GM23338 (cell line): ENCODE results near the gene ASB1. TPM values are rescaled to one million over a fixed set of nuclear protein-coding genes. Genes with fewer than 3 reads are reported as not detected.

Source experiments
- ATAC-seq: fragments of 200-7000 bp; cut with Tn5 transposase; 3 replicates; pipeline ENCODE4 v1.9.1; 2020
- DNase-seq: peaks from one replicate; pipeline ENCODE4 v3.0.0-alpha.2; 2015; ENCODE audit warnings: low spot score
- H2AFZ ChIP-seq: fragments of 200-600 bp; sonication (generic); 2 replicates; pipeline ENCODE4 v1.8.0; 2016; ENCODE audit warnings: antibody characterized with exemption, mild to moderate bottlenecking, moderate library complexity
- H3F3A ChIP-seq: fragments of 200-600 bp; sonication (generic); replicated peaks from 2 replicates; pipeline ENCODE4 v1.8.0; 2017; ENCODE audit warnings: antibody characterized with exemption, mixed run types, low read depth
- H3K27ac ChIP-seq: fragments of 200-600 bp; sonication (generic); 2 replicates; pipeline ENCODE4 v1.6.1; 2016; ENCODE audit warnings: low read depth
- H3K27me3 ChIP-seq: fragments of 200-600 bp; sonication (generic); 2 replicates; pipeline ENCODE4 v1.8.0; 2016; ENCODE audit warnings: mild to moderate bottlenecking, mixed run types, moderate library complexity; ENCODE audit not compliant: insufficient read depth
- H3K36me3 ChIP-seq: fragments of 200-600 bp; sonication (generic); 2 replicates; pipeline ENCODE4 v1.8.0; 2016; ENCODE audit warnings: mild to moderate bottlenecking; ENCODE audit not compliant: insufficient read depth
- H3K4me1 ChIP-seq: fragments of 200-600 bp; sonication (generic); 2 replicates; pipeline ENCODE4 v1.8.0; 2016; ENCODE audit warnings: mild to moderate bottlenecking, moderate library complexity; ENCODE audit not compliant: insufficient read depth
- H3K4me2 ChIP-seq: fragments of 200-600 bp; sonication (generic); 2 replicates; pipeline ENCODE4 v1.7.1; 2017; ENCODE audit warnings: mixed run types
- H3K4me3 ChIP-seq: fragments of 200-600 bp; sonication (generic); 2 replicates; pipeline ENCODE4 v1.6.1; 2016; ENCODE audit warnings: mixed run types
- H3K79me2 ChIP-seq: fragments of 200-600 bp; sonication (generic); replicated peaks from 2 replicates; pipeline ENCODE4 v1.8.0; 2017; ENCODE audit warnings: mild to moderate bottlenecking; ENCODE audit not compliant: insufficient read depth
- H3K9me2 ChIP-seq: fragments of 200-600 bp; sonication (generic); 2 replicates; pipeline ENCODE4 v1.8.0; 2017; ENCODE audit not compliant: insufficient read depth
- H4K20me1 ChIP-seq: fragments of 200-600 bp; sonication (generic); replicated peaks from 2 replicates; pipeline ENCODE4 v1.8.0; 2017; ENCODE audit warnings: mild to moderate bottlenecking; ENCODE audit not compliant: insufficient read depth
- H3K27ac Mint-ChIP-seq: 2 replicates; pipeline ENCODE4 v1.8.0; 2020; ENCODE audit warnings: inconsistent platforms, mild to moderate bottlenecking, moderate library complexity, mixed read lengths
- H3K27me3 Mint-ChIP-seq: 3 replicates; pipeline ENCODE4 v1.8.0; 2022; ENCODE audit warnings: low read depth, mild to moderate bottlenecking, moderate library complexity, mixed read lengths, inconsistent platforms; ENCODE audit not compliant: insufficient read depth, poor library complexity
- H3K36me3 Mint-ChIP-seq: 3 replicates; pipeline ENCODE4 v1.8.0; 2021; ENCODE audit warnings: low read depth, mild to moderate bottlenecking, inconsistent platforms, moderate library complexity, mixed read lengths
- H3K4me1 Mint-ChIP-seq: 3 replicates; pipeline ENCODE4 v1.8.0; 2020; ENCODE audit warnings: mild to moderate bottlenecking, inconsistent platforms, mixed read lengths
- H3K4me3 Mint-ChIP-seq: 3 replicates; pipeline ENCODE4 v1.8.0; 2021; ENCODE audit warnings: moderate library complexity, mild to moderate bottlenecking, inconsistent platforms, mixed read lengths
- H3K9me3 Mint-ChIP-seq: 3 replicates; pipeline ENCODE4 v1.8.0; 2020; ENCODE audit warnings: moderate library complexity, mild to moderate bottlenecking, inconsistent platforms, mixed read lengths
- CREB1 ChIP-seq: fragments of 250-450 bp; sonication (Bioruptor Pico); IDR thresholded peaks from 2 replicates; pipeline ENCODE4 v1.5.0; 2020; ENCODE audit warnings: low read depth, mild to moderate bottlenecking, moderate library complexity
- CTCF ChIP-seq, 2 experiments: fragments of 200-600 bp in 1 of 2; sonication (generic) in 1 of 2; conservative IDR thresholded peaks; 2 replicates each; pipeline versions ENCODE4 v1.5.1 to v1.6.1; 2016 to 2017; ENCODE audit warnings: antibody characterized with exemption in 2 of 2, low read depth in 2 of 2, mild to moderate bottlenecking in 2 of 2, moderate library complexity in 1 of 2
- ETS1 ChIP-seq: IDR thresholded peaks from 2 replicates; pipeline ENCODE4 v1.6.1; 2016; ENCODE audit warnings: antibody characterized with exemption
- EZH2 ChIP-seq: fragments of 200-600 bp; sonication (generic); IDR thresholded peaks from one replicate; pipeline ENCODE4 v1.8.0; 2017; ENCODE audit warnings: antibody characterized with exemption, mild to moderate bottlenecking, low read depth; ENCODE audit not compliant: unreplicated experiment
- EZH2phosphoT487 ChIP-seq: fragments of 200-600 bp; sonication (generic); IDR thresholded peaks from one replicate; pipeline ENCODE4 v1.8.1; 2018; ENCODE audit warnings: antibody characterized with exemption; ENCODE audit not compliant: unreplicated experiment
- JUNB ChIP-seq: IDR thresholded peaks from one replicate; pipeline ENCODE4 v1.6.1; 2016; ENCODE audit warnings: antibody characterized with exemption; ENCODE audit not compliant: unreplicated experiment
- NANOG ChIP-seq: IDR thresholded peaks from 2 replicates; pipeline ENCODE4 v1.6.1; 2016; ENCODE audit warnings: antibody characterized with exemption, borderline replicate concordance
- POLR2AphosphoS5 ChIP-seq: IDR thresholded peaks from 2 replicates; pipeline ENCODE4 v1.6.1; 2016; ENCODE audit warnings: antibody characterized with exemption, low read depth
- STAT1 ChIP-seq: IDR thresholded peaks from one replicate; pipeline ENCODE4 v1.6.1; 2016; ENCODE audit warnings: antibody characterized with exemption; ENCODE audit not compliant: unreplicated experiment
- ZNF114 ChIP-seq: fragments of 250-450 bp; sonication (Bioruptor Pico); IDR thresholded peaks from 2 replicates; pipeline ENCODE4 v1.5.0; 2020; ENCODE audit warnings: mild to moderate bottlenecking, moderate library complexity
- ZNF331 ChIP-seq: fragments of 250-450 bp; sonication (Bioruptor Pico); IDR thresholded peaks from 2 replicates; pipeline ENCODE4 v1.5.0; 2020; ENCODE audit warnings: low read depth, mild to moderate bottlenecking, moderate library complexity
- polyA plus RNA-seq: library from polyadenylated mRNA; unstranded; fragments of >200 nt; fragmentation: Nextera tagmentation; extraction: Ambion mirVana; gene quantifications from 2 replicates; pipeline ENCODE4 v1.2.1, GENCODE V29; 2016
- total RNA-seq: library from RNA; depleted of rRNA; stranded (reverse); fragments of >200 nt; shearing (Covaris generic); gene quantifications from 2 replicates; pipeline ENCODE4 v1.2.3, GENCODE V29; 2014
- TF ChIP-seq, protein P1 (sequence below): IDR thresholded peaks from one replicate; pipeline ENCODE4 v1.6.1; 2018; ENCODE audit warnings: antibody characterized with exemption; ENCODE audit not compliant: unreplicated experiment
- TF ChIP-seq, protein P2 (sequence below): fragments of 250-450 bp; sonication (Bioruptor Pico); IDR thresholded peaks from 2 replicates; pipeline ENCODE4 v1.5.0; 2020; ENCODE audit warnings: mild to moderate bottlenecking, moderate library complexity

ASB1 gene
- total and polyA plus RNA-seq, 2 experiments from 2014 or later = 21.5 to 23.9 TPM

- Mint-ChIP-seq H3K27me3 (no peaks in the 10 kb centered on the region), H3K4me3 (no peak overlapping the region), H3K27ac (no peak overlapping the region), H3K4me1 (peaks cover 7% of the 10 kb centered on the region), H3K36me3 (peaks cover 52% of the 10 kb centered on the region), H3K9me3 (peaks cover 14% of the 10 kb centered on the region)
- TF ChIP-seq NANOG (no peak), EZH2 (no peak), CTCF (conservative IDR thresholded peaks at IDR 0.05; ENCODE audit: low read depth in 2 of 2) (no peak), CREB1 (CRISPR knock-in tag) (no peak), ZNF331 (CRISPR knock-in tag) (no peak), EZH2phosphoT487 (no peak), ZNF114 (CRISPR knock-in tag) (no peak), JUNB (no peak), POLR2AphosphoS5 (no peak), STAT1 (no peak), ETS1 (no peak)
- TF ChIP-seq, protein P1, sequence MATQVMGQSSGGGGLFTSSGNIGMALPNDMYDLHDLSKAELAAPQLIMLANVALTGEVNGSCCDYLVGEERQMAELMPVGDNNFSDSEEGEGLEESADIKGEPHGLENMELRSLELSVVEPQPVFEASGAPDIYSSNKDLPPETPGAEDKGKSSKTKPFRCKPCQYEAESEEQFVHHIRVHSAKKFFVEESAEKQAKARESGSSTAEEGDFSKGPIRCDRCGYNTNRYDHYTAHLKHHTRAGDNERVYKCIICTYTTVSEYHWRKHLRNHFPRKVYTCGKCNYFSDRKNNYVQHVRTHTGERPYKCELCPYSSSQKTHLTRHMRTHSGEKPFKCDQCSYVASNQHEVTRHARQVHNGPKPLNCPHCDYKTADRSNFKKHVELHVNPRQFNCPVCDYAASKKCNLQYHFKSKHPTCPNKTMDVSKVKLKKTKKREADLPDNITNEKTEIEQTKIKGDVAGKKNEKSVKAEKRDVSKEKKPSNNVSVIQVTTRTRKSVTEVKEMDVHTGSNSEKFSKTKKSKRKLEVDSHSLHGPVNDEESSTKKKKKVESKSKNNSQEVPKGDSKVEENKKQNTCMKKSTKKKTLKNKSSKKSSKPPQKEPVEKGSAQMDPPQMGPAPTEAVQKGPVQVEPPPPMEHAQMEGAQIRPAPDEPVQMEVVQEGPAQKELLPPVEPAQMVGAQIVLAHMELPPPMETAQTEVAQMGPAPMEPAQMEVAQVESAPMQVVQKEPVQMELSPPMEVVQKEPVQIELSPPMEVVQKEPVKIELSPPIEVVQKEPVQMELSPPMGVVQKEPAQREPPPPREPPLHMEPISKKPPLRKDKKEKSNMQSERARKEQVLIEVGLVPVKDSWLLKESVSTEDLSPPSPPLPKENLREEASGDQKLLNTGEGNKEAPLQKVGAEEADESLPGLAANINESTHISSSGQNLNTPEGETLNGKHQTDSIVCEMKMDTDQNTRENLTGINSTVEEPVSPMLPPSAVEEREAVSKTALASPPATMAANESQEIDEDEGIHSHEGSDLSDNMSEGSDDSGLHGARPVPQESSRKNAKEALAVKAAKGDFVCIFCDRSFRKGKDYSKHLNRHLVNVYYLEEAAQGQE = no peak
- TF ChIP-seq, protein P2, sequence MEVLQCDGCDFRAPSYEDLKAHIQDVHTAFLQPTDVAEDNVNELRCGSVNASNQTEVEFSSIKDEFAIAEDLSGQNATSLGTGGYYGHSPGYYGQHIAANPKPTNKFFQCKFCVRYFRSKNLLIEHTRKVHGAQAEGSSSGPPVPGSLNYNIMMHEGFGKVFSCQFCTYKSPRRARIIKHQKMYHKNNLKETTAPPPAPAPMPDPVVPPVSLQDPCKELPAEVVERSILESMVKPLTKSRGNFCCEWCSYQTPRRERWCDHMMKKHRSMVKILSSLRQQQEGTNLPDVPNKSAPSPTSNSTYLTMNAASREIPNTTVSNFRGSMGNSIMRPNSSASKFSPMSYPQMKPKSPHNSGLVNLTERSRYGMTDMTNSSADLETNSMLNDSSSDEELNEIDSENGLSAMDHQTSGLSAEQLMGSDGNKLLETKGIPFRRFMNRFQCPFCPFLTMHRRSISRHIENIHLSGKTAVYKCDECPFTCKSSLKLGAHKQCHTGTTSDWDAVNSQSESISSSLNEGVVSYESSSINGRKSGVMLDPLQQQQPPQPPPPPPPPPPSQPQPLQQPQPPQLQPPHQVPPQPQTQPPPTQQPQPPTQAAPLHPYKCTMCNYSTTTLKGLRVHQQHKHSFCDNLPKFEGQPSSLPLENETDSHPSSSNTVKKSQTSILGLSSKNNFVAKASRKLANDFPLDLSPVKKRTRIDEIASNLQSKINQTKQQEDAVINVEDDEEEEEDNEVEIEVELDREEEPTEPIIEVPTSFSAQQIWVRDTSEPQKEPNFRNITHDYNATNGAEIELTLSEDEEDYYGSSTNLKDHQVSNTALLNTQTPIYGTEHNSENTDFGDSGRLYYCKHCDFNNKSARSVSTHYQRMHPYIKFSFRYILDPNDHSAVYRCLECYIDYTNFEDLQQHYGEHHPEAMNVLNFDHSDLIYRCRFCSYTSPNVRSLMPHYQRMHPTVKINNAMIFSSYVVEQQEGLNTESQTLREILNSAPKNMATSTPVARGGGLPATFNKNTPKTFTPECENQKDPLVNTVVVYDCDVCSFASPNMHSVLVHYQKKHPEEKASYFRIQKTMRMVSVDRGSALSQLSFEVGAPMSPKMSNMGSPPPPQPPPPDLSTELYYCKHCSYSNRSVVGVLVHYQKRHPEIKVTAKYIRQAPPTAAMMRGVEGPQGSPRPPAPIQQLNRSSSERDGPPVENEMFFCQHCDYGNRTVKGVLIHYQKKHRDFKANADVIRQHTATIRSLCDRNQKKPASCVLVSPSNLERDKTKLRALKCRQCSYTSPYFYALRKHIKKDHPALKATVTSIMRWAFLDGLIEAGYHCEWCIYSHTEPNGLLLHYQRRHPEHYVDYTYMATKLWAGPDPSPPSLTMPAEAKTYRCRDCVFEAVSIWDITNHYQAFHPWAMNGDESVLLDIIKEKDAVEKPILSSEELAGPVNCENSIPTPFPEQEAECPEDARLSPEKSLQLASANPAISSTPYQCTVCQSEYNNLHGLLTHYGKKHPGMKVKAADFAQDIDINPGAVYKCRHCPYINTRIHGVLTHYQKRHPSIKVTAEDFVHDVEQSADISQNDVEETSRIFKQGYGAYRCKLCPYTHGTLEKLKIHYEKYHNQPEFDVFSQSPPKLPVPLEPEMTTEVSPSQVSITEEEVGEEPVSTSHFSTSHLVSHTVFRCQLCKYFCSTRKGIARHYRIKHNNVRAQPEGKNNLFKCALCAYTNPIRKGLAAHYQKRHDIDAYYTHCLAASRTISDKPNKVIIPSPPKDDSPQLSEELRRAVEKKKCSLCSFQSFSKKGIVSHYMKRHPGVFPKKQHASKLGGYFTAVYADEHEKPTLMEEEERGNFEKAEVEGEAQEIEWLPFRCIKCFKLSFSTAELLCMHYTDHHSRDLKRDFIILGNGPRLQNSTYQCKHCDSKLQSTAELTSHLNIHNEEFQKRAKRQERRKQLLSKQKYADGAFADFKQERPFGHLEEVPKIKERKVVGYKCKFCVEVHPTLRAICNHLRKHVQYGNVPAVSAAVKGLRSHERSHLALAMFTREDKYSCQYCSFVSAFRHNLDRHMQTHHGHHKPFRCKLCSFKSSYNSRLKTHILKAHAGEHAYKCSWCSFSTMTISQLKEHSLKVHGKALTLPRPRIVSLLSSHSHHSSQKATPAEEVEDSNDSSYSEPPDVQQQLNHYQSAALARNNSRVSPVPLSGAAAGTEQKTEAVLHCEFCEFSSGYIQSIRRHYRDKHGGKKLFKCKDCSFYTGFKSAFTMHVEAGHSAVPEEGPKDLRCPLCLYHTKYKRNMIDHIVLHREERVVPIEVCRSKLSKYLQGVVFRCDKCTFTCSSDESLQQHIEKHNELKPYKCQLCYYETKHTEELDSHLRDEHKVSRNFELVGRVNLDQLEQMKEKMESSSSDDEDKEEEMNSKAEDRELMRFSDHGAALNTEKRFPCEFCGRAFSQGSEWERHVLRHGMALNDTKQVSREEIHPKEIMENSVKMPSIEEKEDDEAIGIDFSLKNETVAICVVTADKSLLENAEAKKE = no peak
- H3K9me2 ChIP-seq = no peaks in the 10 kb centered on the region
- H2AFZ ChIP-seq = no peak overlapping the region
- peaks cover 76% of the 10 kb centered on the region for H3K79me2 ChIP-seq
- peaks cover 16% of the 10 kb centered on the region for H3K36me3 ChIP-seq
- H3K27ac ChIP-seq = no peak overlapping the region
- H3K4me2 ChIP-seq = no peak overlapping the region
- H3K4me3 ChIP-seq = no peak overlapping the region
- no peaks in the 10 kb centered on the region for H3K27me3 ChIP-seq
- no peaks in the 10 kb centered on the region for H3F3A ChIP-seq
- peaks cover 7% of the 10 kb centered on the region for H3K4me1 ChIP-seq
- DNase-seq (no peak), ATAC-seq (no peak)
- peaks cover 17% of the 10 kb centered on the region for H4K20me1 ChIP-seq
Measured at GRCh38 chr2:238431456-238431855, 4.7 kb downstream of the ASB1 start.
